RWPE2 (cell line): ENCODE data around the gene HNRNPU.

Experiments
- ATAC-seq: fragments of 200-7000 bp; cut with Tn5 transposase; 3 replicates; pipeline ENCODE4 v1.9.1; 2021; ENCODE audit warnings: low read depth
- DNase-seq: peaks from one replicate; pipeline ENCODE4 v3.0.0-alpha.2; 2020; ENCODE audit warnings: low spot score
- H3K27ac ChIP-seq: fragments of 450-650 bp; 2 replicates; pipeline ENCODE4 v1.5.1; 2017; ENCODE audit warnings: mild to moderate bottlenecking; ENCODE audit not compliant: poor library complexity, severe bottlenecking
- H3K27me3 ChIP-seq: fragments of 250-450 bp; sonication (Bioruptor Pico); 2 replicates; pipeline ENCODE4 v1.5.1; 2021; ENCODE audit warnings: mild to moderate bottlenecking, moderate library complexity; ENCODE audit not compliant: insufficient read depth, poor library complexity, severe bottlenecking
- H3K36me3 ChIP-seq: fragments of 250-450 bp; sonication (Bioruptor Pico); 2 replicates; pipeline ENCODE4 v1.5.1; 2020; ENCODE audit warnings: low read depth, mild to moderate bottlenecking, moderate library complexity
- H3K4me1 ChIP-seq: fragments of 250-450 bp; sonication (Bioruptor Pico); 2 replicates; pipeline ENCODE4 v1.5.1; 2021; ENCODE audit warnings: mild to moderate bottlenecking, moderate library complexity; ENCODE audit not compliant: insufficient read depth, poor library complexity, severe bottlenecking
- H3K4me3 ChIP-seq: fragments of 250-450 bp; sonication (Bioruptor Pico); 2 replicates; pipeline ENCODE4 v1.5.1; 2021; ENCODE audit warnings: mild to moderate bottlenecking, moderate library complexity; ENCODE audit not compliant: severe bottlenecking
- H3K9me3 ChIP-seq: fragments of 250-450 bp; sonication (Bioruptor Pico); 2 replicates; pipeline ENCODE4 v1.5.1; 2021; ENCODE audit warnings: mild to moderate bottlenecking, moderate library complexity; ENCODE audit not compliant: severe bottlenecking
- TF ChIP-seq, protein P1 (sequence below): fragments of 450-650 bp; IDR thresholded peaks from one replicate; pipeline ENCODE4 v1.5.1; 2017; ENCODE audit warnings: mild to moderate bottlenecking, moderate library complexity; ENCODE audit not compliant: poor library complexity, severe bottlenecking

Gene HNRNPU

GRCh38 chr1:244857761-244858160, 6.6 kb downstream of the HNRNPU start:
- H3K4me1 ChIP-seq = peaks cover 6% of the 10 kb centered on the region
- no peaks in the 10 kb centered on the region for H3K9me3 ChIP-seq
- no peak overlapping the region for H3K4me3 ChIP-seq
- DNase-seq (no peak), ATAC-seq (no peak)
- TF ChIP-seq, protein P1, sequence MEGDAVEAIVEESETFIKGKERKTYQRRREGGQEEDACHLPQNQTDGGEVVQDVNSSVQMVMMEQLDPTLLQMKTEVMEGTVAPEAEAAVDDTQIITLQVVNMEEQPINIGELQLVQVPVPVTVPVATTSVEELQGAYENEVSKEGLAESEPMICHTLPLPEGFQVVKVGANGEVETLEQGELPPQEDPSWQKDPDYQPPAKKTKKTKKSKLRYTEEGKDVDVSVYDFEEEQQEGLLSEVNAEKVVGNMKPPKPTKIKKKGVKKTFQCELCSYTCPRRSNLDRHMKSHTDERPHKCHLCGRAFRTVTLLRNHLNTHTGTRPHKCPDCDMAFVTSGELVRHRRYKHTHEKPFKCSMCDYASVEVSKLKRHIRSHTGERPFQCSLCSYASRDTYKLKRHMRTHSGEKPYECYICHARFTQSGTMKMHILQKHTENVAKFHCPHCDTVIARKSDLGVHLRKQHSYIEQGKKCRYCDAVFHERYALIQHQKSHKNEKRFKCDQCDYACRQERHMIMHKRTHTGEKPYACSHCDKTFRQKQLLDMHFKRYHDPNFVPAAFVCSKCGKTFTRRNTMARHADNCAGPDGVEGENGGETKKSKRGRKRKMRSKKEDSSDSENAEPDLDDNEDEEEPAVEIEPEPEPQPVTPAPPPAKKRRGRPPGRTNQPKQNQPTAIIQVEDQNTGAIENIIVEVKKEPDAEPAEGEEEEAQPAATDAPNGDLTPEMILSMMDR = no peak
- no peaks in the 10 kb centered on the region for H3K27me3 ChIP-seq
- peaks cover 100% of the 10 kb centered on the region for H3K36me3 ChIP-seq
- no peak overlapping the region for H3K27ac ChIP-seq

GRCh38 chr1:244854865-244855578, 9.3 kb downstream of the HNRNPU start:
- TF ChIP-seq, protein P1 = no peak
- peaks cover 100% of the 10 kb centered on the region for H3K36me3 ChIP-seq

DNA sequence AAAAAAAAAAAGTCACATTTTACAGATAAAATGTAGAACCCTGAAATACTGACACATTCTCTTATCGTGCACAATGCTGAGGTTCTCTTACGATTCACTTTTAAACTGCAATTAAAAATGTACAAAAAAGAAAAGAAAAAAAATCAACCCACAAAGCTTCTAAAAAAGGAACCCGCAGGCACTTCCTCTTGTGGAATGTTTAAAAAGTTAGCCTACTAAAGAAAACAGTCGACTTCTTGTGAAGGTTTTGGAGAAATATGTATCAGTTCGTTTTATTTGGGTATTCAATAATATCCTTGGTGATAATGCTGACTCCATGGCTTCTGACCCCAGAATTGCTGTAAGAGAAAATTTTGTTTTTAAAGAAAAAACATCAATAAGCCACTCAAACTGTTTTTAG, 10.2 kb downstream of the HNRNPU start:
- TF ChIP-seq, protein P1 = no peak
- ATAC-seq = no peak
- Histone ChIP-seq H3K9me3 (no peaks in the 10 kb centered on the region), H3K27me3 (no peaks in the 10 kb centered on the region), H3K4me1 (no peaks in the 10 kb centered on the region), H3K36me3 (peaks cover 100% of the 10 kb centered on the region), H3K27ac (no peak overlapping the region), H3K4me3 (no peak overlapping the region)
- no peak for DNase-seq

More at GRCh38 chr1:244854865-244855578, 9.3 kb downstream of the HNRNPU start:
- H3K27me3 ChIP-seq = no peaks in the 10 kb centered on the region
- H3K9me3 ChIP-seq = no peaks in the 10 kb centered on the region
- no peak overlapping the region for H3K27ac ChIP-seq
- no peak overlapping the region for H3K4me3 ChIP-seq
- no peak for ATAC-seq
- DNase-seq = no peak
- H3K4me1 ChIP-seq = no peaks in the 10 kb centered on the region

DNA sequence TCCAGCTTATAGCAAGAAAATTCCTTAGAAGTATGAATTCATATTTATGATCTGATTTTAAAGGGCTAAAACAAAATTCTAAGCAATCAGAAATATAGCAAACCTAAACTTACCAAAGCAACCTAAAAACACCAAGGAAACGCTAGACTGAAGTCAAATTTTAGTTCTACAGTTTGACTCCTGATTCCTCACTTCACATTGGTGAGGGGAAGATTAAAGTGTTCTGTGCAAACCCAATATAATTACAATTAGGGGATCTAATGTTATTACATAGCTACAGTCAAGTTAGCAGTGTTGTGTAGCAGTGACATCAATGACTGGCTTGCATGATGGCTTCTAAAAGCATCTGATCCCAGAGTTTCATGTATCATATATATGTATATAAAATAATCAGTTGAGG, 11.6 kb downstream of the HNRNPU start:
- no peaks in the 10 kb centered on the region for H3K4me1 ChIP-seq
- ATAC-seq = no peak
- no peak for DNase-seq
- H3K27ac ChIP-seq = no peak overlapping the region
- no peak overlapping the region for H3K4me3 ChIP-seq
- H3K36me3 ChIP-seq = peaks cover 100% of the 10 kb centered on the region
- no peaks in the 10 kb centered on the region for H3K9me3 ChIP-seq
- TF ChIP-seq, protein P1 = no peak
- no peaks in the 10 kb centered on the region for H3K27me3 ChIP-seq

DNA sequence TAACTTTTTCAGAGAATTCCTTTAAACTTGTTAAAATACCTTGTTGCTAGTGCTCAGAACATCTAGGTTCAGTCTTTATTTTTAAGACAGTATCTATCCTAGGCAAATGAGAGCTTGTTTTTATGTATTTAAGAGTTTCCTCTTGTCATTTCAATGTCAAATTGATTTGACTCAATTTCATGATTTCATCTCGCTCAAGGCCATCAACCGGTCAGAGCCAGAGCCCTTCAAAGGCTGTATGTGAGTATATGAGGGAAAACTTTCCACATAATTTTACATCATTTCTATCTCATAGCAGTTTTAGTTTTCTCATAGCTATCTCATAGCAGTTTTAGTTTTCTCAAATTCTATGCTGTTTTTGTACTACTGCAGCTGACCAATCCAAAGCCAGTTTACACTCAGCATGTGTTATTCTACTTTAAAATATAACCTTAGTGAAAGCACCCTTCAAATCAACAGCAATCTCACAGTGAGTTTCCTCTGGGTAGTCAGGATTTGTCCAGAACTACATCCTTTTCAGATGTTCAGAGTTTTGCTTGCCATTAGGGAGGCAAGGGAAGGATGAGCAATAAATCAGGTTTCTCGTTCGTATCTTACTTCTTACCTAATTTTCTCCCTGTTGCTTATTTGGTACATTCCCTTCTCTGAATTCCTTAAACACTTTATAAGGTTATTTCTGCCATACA, 12.7 kb downstream of the HNRNPU start:
- H3K4me3 ChIP-seq = no peak overlapping the region
- H3K27ac ChIP-seq = no peak overlapping the region
- ATAC-seq (no peak), DNase-seq (no peak)
- H3K27me3 ChIP-seq = no peaks in the 10 kb centered on the region
- H3K4me1 ChIP-seq = no peaks in the 10 kb centered on the region
- TF ChIP-seq, protein P1 = no peak
- H3K9me3 ChIP-seq = no peaks in the 10 kb centered on the region
- peaks cover 100% of the 10 kb centered on the region for H3K36me3 ChIP-seq
